Transverse colon (tissue), 4 donors: Measurements from ENCODE around the gene RAB27A. TPM values are rescaled to one million over a fixed set of nuclear protein-coding genes. Genes with fewer than 3 reads are reported as not detected.
A peak's percentile ranks its signal among the peaks of the same experiment; 100 is the strongest.

Experiments used
- DNase-seq: peaks from one replicate; pipeline ENCODE4 v3.0.0-alpha.2; 2019
- H3K27ac ChIP-seq, 4 donors: fragments of 200-600 bp; sonication (generic); 2 replicates each; pipeline ENCODE4 v1.5.1; 2016 to 2018; ENCODE audit warnings: inconsistent platforms in 4 of 4
- H3K27me3 ChIP-seq: fragments of 200-600 bp; sonication (generic); 2 replicates; pipeline ENCODE4 v1.5.1; 2017; ENCODE audit warnings: inconsistent platforms
- H3K36me3 ChIP-seq, 4 donors: fragments of 200-600 bp; sonication (generic); 2 replicates each; pipeline ENCODE4 v1.5.1; 2017 to 2019; ENCODE audit warnings: inconsistent platforms in 4 of 4
- H3K4me1 ChIP-seq, 4 donors: fragments of 200-600 bp; sonication (generic); 2 replicates each; pipeline ENCODE4 v1.5.1; 2017 to 2020; ENCODE audit warnings: inconsistent platforms in 4 of 4
- H3K4me3 ChIP-seq, 4 donors: fragments of 200-600 bp; sonication (generic); 1 replicate in 1 of 4; 2 replicates in 3 of 4; pipeline versions ENCODE4 v1.5.1 to v1.6.1; 2017 to 2019; ENCODE audit warnings: inconsistent platforms in 4 of 4
- H3K9me3 ChIP-seq, 2 donors: fragments of 200-600 bp; sonication (generic); 2 replicates each; pipeline ENCODE4 v1.5.1; 2017 to 2019; ENCODE audit warnings: inconsistent platforms in 2 of 2
- CTCF ChIP-seq, 5 experiments: fragments of 200-600 bp in 3 of 5; fragments of 450-650 bp in 2 of 5; sonication (generic) in 3 of 5; IDR thresholded peaks; 1 replicate in 2 of 5; 2 replicates in 3 of 5; pipeline ENCODE4 v1.5.1; 2016 to 2017; ENCODE audit warnings: antibody characterized with exemption in 5 of 5, inconsistent platforms in 3 of 5, mild to moderate bottlenecking in 2 of 5, moderate library complexity in 1 of 5
- EP300 ChIP-seq: sonication (generic); formaldehyde crosslinking; IDR thresholded peaks from one replicate; pipeline ENCODE4 v1.6.1; 2017; ENCODE audit warnings: antibody characterized with exemption, low read depth
- POLR2A ChIP-seq: fragments of 450-650 bp; IDR thresholded peaks from one replicate; pipeline ENCODE4 v1.6.1; 2016; ENCODE audit warnings: antibody characterized with exemption, mild to moderate bottlenecking, moderate library complexity
- POLR2AphosphoS5 ChIP-seq, 3 donors: sonication (generic); formaldehyde crosslinking; IDR thresholded peaks; one replicate each; pipeline ENCODE4 v1.6.1; 2016; ENCODE audit warnings: antibody characterized with exemption in 3 of 3
- WGBS, 2 donors: methylation state at CpG; one replicate each; pipeline ENCODE4 v1.1.5; 2018; ENCODE audit warnings: low coverage in 1 of 2; 5-methylcytosine and 5-hydroxymethylcytosine counted together
- in situ Hi-C, 4 donors: fragments of 200-750 bp; cut with MboI; loops; one replicate each; pipeline versions ENCODE4 v1.15.0 to v1.15.1; 2017; ENCODE audit warnings: low sequenced_read_pairs in 3 of 4, low pct_ligation_motif_present in 1 of 4, low pct_unique_long_range_greater_than_20kb in 1 of 4
- intact Hi-C: fragments of 100-400 bp; cut with DNase I; formaldehyde crosslinking; loops from one replicate; pipeline ENCODE4 v1.15.1; 2023; ENCODE audit warnings: low total_unique reads
- total RNA-seq, 4 donors: library from RNA; depleted of rRNA; stranded (reverse); fragments of >200 nt; gene quantifications; one replicate each; pipeline ENCODE4 v1.1.0, GENCODE V29; 2016

The RAB27A gene
- total RNA-seq, 4 donors from 2014 or later = 9.4 to 65.7 (median 24.1) TPM

- Histone ChIP-seq H3K4me3 (no peak overlapping the region), H3K27ac (no peak overlapping the region), H3K9me3 (no peaks in the 10 kb centered on the region), H3K4me1 (no peaks in the 10 kb centered on the region), H3K36me3 (peaks cover 0 to 3% (median 0%) of the 10 kb centered on the region in 4 donors), H3K27me3 (no peaks in the 10 kb centered on the region)
- TF ChIP-seq POLR2AphosphoS5 (IDR thresholded peaks at IDR 0.05) (no peak), EP300 (no peak), CTCF (IDR thresholded peaks at IDR 0.05) (no peak), POLR2A (no peak)
- DNase-seq = no peak
- 88 to 100% methylated on average over 1 of the region's 1 CpG for WGBS, 2 donors
- in situ Hi-C loops (no loop called here), intact Hi-C loops (no loop called here)
Measured at GRCh38 chr15:55327387-55327786, 37.8 kb upstream of the RAB27A start.

- TF ChIP-seq POLR2AphosphoS5 (IDR thresholded peaks at IDR 0.05) (no peak), EP300 (no peak), POLR2A (no peak), CTCF (IDR thresholded peaks at IDR 0.05) (no peak)
- no peak for DNase-seq
- intact Hi-C loops = no loop called here
- WGBS, 2 donors = 84 to 85% methylated on average over 4 to 5 of the region's 5 CpGs
- H3K4me3 ChIP-seq = no peak overlapping the region
- H3K27ac ChIP-seq = no peak overlapping the region
- H3K27me3 ChIP-seq = no peaks in the 10 kb centered on the region
- peaks cover 12 to 24% (median 17%) of the 10 kb centered on the region in 4 donors for H3K4me1 ChIP-seq
- H3K9me3 ChIP-seq = no peaks in the 10 kb centered on the region
- in situ Hi-C loops = no loop called here
- H3K36me3 ChIP-seq = no peaks in the 10 kb centered on the region
Measured at GRCh38 chr15:55322467-55322866, 32.9 kb upstream of the RAB27A start.

- H3K4me3 ChIP-seq = no peak overlapping the region
- 91 to 100% methylated on average over 1 of the region's 1 CpG for WGBS, 2 donors
- TF ChIP-seq POLR2AphosphoS5 (IDR thresholded peaks at IDR 0.05) (no peak), POLR2A (no peak), EP300 (no peak), CTCF (IDR thresholded peaks at IDR 0.05) (no peak)
- in situ Hi-C loops = no loop called here
- no peaks in the 10 kb centered on the region for H3K9me3 ChIP-seq
- H3K27ac ChIP-seq = no peak overlapping the region
- peaks cover 13 to 33% (median 21%) of the 10 kb centered on the region in 4 donors for H3K4me1 ChIP-seq
- H3K36me3 ChIP-seq = no peaks in the 10 kb centered on the region
- no peaks in the 10 kb centered on the region for H3K27me3 ChIP-seq
- intact Hi-C loops = no loop called here
- no peak for DNase-seq
Measured at GRCh38 chr15:55320963-55321362, 31.4 kb upstream of the RAB27A start.

- TF ChIP-seq CTCF (IDR thresholded peaks at IDR 0.05) = no peak
- TF ChIP-seq POLR2A = no peak
- no peak for TF ChIP-seq POLR2AphosphoS5 (IDR thresholded peaks at IDR 0.05)
- TF ChIP-seq EP300 = no peak
- WGBS, 2 donors = 36 to 45% methylated on average over 2 of the region's 2 CpGs
- no peaks in the 10 kb centered on the region for H3K36me3 ChIP-seq
- H3K27ac ChIP-seq = peak overlapping the region in 2 of 4 donors; percentile 0 to 23
- H3K4me3 ChIP-seq = peak overlapping the region in 1 of 4 donors; percentile 77
- H3K9me3 ChIP-seq = no peaks in the 10 kb centered on the region
- intact Hi-C loops (no loop called here), in situ Hi-C loops (no loop called here)
- DNase-seq = no peak
- H3K4me1 ChIP-seq = peaks cover 13 to 33% (median 21%) of the 10 kb centered on the region in 4 donors
- H3K27me3 ChIP-seq = no peaks in the 10 kb centered on the region
Measured at GRCh38 chr15:55320238-55320550, 30.6 kb upstream of the RAB27A start.
